ENCODE data around the gene VPS72.
A peak's percentile ranks its signal among the peaks of the same experiment; 100 is the strongest.

VPS72 gene

DNA sequence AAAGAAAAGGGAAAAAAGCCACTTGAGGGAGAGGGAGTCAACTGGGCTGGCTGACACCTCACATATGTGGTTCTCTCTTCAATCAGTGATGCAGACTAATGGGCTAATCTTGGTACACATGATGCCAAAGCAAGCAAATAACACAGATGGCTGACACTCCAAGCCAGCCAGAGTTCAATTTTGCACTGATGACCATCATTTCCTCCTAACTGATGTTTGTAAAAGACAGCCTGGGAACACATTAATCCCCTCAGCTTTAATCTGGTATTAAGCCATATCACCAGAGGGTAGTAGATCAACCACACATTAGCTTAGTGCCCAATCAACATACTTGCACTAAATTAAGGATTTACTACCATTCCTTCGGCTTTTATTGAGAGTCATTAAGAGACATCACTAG lies 2.8 kb downstream of the VPS72 start:
- no peak for DNase-seq (ENCODE audit: low read depth in 2 of 2)

DNA sequence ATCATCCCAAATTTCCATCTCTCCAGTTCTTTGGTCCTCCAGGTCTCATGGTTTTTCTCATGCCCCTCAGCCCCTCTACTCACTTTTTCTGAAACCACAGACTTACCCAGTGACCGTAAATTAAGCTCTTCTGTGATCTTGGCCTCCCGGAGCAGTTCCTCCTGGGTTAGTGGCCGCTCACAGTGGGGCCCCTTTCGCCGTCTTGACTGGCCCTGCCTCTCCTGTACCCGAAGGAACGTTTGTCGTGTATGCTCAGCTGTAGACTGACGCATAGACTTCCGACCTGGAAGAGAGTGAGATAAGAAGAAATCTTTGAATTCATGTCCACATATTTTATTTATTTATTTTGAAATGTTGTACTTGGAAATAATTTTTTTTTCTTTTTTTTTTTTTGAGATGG lies 5.8 kb downstream of the VPS72 start:
- no peak for DNase-seq (ENCODE audit: low read depth in 2 of 2)

DNA sequence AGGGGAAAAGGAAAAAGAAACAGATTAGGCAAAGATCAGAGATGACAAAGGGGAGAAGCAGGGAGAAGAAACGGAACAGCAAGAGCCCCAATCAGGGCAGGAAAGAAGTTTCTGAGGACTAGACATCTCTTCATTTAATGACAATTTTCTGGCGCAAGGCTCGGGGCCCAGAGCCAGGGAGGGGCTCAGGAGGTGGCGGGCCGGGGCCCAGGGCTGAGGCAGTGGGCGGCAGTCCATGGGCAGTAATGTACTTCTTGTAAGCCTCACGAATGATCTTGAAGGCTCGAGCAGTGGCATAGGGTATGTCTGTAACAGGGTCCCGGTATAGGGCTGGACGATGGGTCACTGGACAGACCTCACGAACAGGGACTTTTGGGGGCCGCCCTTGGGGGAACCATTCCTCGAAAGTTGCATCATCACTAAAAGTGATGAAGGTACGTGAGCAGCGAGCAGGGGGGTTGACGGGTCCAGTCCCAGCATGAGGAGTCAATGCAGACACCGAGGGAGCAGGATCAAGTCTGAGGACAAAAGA lies 13.4 kb downstream of the VPS72 start:
- no peak for DNase-seq (ENCODE audit: low read depth in 2 of 2)

DNA sequence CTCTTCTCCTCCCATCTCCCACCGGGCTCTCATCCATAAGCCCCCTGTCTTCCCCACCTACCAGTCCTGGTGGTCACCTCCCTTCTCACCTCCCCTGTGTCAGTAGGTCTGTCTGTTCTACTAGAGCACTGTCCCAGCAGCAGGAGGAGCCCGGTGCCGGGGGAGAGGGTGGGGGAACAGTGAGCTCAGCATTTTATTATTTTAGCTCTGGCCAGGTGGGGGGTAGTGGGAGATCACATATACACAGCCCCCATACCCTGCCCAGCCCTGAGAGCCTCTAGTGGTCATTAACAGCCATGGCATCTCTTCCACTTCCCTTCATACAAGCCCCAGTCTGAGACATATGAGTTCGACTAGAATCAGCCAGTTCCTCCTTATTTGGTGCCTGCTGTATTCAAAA lies 14.1 kb downstream of the VPS72 start, which contains the start of gene TMOD4:
Gene TMOD4 (minus strand): TSS at position 119 of the 400 bp plus-strand sequence. CDS start 1,106 bp downstream, outside the sequence.
- DNase-seq (ENCODE audit: low read depth in 2 of 2) = no peak

DNA sequence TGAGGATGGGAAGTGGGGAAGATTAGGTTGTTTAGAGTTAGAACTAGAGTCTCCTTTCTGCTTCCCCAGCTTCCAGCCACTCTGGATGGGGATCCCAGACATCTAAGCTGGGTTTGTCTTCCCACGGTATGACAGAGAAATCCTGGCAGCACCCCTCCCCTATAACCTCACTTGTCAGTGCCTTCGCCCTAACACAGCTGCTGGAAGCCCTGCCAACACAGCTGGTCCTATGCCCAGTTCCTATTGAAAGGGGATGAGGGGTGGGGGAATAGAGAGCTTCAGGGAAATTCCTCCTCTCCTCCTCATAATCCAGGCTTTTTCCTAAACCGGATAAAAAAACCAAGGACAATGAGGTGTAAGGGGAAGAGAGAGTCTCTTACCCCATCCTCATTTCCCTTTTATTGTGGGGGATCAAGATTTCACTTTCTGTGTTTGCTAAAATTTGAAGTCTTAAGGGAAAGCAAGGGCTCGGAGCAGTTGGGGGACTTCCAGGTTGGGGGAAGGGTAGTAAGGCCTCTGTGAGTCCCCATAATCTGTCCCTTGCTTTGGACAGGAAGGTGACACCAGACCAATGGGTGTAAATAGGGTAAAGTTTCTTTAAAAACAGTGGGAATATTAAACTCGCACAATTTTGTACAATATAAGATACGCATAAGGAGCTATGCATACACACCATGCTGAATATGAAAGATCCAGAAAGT lies 14.8 kb downstream of the VPS72 start:
- DNase-seq (ENCODE audit: low read depth in 2 of 2) = no peak

DNA sequence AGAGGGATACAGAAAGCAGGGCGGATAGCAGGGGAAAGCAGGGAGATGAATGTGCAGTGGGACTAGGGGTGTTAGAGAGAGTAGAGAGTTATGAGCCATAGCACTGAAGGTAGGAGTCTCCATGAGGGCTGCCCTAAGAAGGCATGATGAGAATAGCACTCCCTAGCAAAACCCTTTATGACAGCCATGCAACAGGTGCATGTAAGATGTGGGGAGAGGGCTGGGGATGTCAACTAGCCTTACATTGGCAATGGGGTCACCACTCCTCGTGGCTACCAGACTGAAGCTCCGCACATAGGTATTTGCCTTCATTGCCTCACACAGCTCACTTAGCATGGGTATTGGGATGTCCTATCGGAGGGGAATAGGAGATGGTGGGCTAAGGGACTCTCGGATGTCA lies 18.8 kb downstream of the VPS72 start:
- no peak for DNase-seq (ENCODE audit: low read depth in 2 of 2)

DNA sequence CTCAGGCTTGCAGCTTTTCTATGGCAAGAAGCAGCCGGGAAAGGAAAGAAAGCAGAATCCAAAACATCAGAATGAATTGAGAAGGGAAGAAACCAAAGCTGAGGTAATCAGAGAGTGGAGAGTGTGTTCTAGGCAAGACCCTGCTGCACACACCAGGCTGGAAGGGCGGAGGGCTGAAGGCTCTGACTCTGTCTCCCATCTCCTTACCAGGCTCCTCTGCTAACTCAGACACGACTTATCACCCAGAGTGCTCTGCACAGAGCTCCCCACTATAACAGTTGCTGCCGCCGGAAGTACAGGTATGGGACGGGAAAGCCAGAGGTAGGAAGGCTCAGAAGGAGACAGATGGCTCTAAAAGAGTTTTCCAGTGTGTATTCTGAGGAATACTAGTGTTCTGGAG lies 22.9 kb downstream of the VPS72 start:
- no peak for DNase-seq (ENCODE audit: low read depth in 2 of 2)

DNA sequence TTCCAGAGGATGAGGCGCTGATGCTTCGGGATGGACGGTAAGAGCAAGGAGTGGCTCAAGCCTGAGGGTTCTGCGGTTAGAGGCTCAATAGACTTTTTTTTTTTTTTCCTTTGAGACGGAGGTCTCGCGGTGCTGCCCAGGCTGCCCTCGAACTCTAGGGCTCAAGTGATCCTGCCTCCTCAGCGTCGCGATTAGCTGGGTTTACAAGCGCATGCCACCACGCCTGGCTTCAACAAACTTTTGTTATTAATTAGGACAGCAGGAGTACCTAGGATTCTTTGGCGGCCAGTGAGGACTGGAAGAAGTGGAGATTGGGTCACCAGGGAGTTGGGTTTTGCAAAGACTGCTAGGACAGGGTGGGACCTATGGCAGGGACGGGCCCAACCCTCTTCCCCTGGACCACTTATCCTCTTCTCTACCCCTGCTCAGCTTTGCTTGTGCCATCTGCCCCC lies 23.5 kb downstream of the VPS72 start:
- peak; percentile 14 to 27 for DNase-seq (ENCODE audit: low read depth in 2 of 2)

DNA sequence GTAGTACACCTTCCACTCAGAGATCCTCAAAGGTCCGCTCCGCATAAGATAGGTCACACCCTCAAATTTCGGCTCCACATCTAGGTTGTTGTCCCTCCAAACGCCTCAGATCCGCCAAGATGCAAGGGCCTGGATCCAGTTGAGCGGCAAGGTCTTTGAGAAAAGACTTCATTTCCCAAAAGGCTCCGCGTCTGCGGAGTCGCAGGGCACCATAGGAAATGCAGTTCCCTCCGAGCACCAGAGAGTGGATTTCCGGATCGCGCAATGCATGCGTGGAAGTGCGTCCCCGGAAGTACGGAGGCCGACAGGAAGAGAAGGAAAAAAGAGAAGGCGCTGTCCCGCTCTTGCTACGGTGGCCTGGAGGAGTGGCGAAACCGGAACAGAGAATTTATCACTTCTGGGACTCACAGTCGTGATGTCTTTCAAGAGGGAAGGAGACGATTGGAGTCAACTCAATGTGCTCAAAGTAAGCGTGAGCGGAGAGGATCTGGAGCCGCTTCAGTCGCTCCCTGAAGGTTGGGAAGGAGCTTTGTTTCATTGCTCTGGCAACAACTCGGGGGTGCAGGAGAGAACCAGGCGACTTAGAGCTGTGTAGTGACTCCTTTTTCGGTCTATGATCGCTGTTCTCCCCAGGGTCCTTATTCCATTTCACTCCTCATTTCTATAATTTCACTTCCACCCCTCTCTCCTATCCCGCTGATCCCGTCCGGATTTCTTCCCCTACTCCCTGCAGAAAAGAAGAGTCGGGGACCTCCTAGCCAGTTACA lies 24.1 kb downstream of the VPS72 start, which contains the start of the genes LYSMD1 and SCNM1:
Gene LYSMD1 (minus strand): TSS at position 165 of the 767 bp plus-strand sequence. CDS start 644 bp downstream, outside the sequence.
Gene SCNM1 (plus strand): TSS at position 407 of the 767 bp plus-strand sequence. CDS start 9 bp downstream, at position 416.
- peak; percentile 99 for DNase-seq (ENCODE audit: low read depth in 2 of 2)

DNA sequence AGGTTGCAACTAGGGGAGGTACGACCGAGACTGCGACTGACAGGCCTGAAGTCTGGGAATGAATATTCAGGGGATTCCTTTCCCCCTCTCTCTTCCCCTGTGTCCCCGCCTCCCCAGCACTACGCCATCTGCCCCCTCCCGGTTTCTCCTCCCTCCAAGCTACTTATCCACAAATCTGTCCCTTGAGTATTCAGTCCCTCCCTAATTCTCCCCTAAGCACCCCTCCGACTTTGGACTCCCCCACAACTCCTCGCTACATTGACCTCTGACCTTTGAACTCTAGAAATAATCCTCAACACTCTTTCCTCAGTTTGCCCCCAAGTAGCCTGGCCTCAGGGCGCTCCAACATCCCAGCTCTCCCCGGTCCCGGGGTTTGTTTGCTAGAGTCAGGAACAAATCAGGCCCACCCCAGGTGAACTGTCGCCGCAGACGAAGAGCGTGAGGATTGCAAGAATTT lies 24.7 kb downstream of the VPS72 start:
- DNase-seq (ENCODE audit: low read depth in 2 of 2) = peak; percentile 30 to 36

DNA sequence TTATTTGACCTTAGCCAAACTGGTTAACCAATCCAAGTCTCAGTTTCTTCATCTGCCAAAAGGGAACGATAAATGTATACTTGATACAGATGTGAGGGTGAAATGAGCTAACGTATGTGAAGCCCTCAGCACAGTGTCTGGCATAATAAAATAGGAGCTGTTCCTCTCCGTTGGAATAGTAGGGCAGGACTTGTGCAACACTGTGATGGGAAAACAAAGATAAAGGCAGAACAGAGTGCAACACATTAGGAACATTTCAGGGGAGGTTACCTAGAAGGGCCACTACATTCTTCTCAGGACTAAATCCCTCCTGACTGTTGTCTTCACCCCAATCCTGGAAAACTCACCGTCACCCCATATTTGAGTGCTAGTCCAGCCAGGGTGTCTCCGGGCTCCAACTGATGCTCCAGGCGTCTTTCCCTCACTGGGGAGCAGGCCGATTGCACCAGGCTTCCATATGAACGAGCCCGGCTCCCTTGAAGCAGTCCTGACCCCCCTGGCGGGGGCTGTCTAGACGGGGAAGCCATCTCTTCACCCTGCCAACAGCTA lies 25.2 kb downstream of the VPS72 start:
- DNase-seq (ENCODE audit: low read depth in 2 of 2) = no peak

DNA sequence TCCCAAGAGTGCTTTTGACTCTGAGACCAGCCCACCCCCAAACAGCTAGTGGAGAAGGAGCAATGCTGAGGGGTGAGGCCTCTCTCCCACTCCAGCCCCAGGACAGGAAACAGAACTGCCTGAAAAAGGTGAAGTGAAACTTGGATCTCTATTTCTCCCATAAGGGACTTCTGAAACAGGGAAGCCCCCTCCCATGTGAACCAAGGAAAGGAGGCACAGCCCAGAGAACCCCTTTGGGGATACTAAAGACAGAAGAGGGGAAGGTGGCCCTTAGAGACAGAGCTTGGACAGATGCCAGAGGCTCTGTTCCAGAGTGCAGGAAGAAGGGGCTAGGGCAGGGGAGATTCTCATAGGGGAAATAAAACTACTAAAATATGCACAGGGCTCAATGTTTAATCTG lies 30.6 kb downstream of the VPS72 start:
- no peak for DNase-seq (ENCODE audit: low read depth in 2 of 2)

DNA sequence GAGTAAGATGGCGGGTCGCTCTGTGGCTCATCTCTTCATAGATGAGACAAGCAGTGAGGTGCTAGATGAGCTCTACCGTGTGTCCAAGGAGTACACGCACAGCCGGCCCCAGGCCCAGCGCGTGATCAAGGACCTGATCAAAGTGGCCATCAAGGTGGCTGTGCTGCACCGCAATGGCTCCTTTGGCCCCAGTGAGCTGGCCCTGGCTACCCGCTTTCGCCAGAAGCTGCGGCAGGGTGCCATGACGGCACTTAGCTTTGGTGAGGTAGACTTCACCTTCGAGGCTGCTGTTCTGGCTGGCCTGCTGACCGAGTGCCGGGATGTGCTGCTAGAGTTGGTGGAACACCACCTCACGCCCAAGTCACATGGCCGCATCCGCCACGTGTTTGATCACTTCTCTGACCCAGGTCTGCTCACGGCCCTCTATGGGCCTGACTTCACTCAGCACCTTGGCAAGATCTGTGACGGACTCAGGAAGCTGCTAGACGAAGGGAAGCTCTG lies 31.2 kb downstream of the VPS72 start:
- DNase-seq (ENCODE audit: low read depth in 2 of 2) = no peak

DNA sequence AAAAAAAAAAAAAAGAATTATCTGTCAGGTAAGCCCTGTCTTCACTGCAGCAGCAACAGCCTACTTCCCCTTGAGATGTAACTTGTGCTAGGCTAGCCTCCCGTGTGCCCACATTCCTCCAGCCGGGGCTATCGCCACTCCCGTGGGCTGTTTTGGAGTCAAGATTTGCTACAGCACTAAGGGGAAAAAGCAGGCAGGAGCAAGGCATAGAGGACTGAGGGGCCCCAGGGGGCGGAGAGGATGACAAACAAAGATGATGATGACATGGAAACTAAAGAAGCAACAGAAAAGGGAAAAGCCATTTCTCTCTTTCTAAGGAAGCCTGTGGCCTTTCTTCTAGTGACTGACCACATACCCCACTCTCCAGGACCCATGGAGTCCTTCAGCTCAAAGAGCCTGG lies 31.7 kb downstream of the VPS72 start:
- DNase-seq (ENCODE audit: low read depth in 2 of 2) = no peak

DNA sequence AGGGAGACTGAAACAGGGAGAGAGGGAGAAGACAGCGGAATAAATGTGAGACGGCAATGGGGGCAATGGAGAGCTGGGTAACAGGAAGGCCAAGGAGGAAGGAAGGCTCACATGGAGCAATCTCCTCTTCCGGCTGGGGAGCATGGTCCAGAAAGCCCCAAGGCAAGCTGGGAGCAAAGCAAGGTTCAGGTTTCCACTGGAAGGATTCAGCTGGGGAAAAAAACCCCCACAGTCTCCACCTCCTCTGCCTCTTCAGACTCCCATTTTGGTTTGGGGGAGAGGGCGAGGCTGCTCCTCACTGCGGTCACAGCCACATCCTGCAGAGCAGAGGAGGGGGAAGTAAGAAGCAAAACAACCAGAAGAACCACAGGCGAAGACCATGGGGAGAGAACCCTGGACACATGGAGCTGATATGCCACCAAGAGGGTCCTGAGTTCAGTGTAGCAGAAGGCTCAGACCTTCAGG lies 32.9 kb downstream of the VPS72 start:
- no peak for DNase-seq (ENCODE audit: low read depth in 2 of 2)

DNA sequence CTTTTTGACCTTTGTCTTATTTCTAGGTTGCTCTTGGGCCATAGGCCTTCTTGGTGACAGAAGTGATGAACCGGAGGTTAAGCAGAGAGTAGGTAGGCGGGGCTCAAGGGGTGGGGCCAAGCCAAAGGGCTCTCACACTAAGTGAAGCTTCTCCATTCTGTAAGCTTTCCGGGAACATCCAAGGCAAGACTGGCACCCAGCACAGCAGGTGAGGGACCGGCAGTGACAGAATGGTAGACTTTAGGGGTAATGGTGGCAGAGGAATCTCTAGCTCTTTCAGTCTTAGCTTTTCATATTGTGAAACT lies 33.5 kb downstream of the VPS72 start, which contains the start of gene TNFAIP8L2:
Gene TNFAIP8L2 (plus strand): TSS at position 135 of the 305 bp plus-strand sequence. CDS start 2,049 bp downstream, outside the sequence.
- no peak for DNase-seq (ENCODE audit: low read depth in 2 of 2)

DNA sequence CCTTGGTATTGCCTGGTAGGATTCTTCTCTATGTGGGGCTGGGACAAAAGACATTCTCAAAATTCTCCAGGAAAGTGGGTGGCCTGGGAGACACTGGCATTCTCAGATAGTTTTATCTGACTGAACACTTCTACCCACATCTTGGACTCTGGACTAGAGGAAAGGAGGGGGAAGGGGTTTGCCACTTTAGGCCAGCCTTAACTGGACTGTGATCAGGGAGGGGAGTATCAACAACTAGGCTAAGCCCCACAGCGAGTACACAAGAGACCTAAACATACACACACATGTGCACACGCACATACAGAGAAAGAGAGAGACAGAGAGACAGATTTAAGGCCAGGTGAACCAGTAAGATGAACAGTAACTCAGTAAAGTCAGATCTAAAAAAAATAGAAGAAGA lies 42.3 kb downstream of the VPS72 start:
- DNase-seq (ENCODE audit: low read depth in 2 of 2) = no peak

DNA sequence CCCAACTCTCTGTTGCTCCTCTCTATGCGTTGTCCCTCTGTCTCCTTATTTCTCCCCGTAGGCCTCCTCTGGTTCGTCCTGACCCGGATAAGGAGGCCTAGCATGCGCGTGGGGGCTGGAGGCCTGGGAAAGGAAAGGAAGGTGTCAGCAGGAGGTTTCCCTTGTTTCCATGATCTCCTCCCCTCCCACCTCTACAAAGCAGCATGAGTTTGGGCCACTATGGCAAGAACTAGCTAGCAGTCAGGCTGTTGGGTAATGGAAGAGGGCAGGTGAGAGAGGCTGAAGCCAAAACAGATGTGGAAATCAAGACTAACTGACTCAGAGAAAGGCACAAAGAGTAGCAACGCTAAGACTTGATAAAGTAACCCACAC lies 42.9 kb downstream of the VPS72 start:
- no peak for DNase-seq (ENCODE audit: low read depth in 2 of 2)

DNA sequence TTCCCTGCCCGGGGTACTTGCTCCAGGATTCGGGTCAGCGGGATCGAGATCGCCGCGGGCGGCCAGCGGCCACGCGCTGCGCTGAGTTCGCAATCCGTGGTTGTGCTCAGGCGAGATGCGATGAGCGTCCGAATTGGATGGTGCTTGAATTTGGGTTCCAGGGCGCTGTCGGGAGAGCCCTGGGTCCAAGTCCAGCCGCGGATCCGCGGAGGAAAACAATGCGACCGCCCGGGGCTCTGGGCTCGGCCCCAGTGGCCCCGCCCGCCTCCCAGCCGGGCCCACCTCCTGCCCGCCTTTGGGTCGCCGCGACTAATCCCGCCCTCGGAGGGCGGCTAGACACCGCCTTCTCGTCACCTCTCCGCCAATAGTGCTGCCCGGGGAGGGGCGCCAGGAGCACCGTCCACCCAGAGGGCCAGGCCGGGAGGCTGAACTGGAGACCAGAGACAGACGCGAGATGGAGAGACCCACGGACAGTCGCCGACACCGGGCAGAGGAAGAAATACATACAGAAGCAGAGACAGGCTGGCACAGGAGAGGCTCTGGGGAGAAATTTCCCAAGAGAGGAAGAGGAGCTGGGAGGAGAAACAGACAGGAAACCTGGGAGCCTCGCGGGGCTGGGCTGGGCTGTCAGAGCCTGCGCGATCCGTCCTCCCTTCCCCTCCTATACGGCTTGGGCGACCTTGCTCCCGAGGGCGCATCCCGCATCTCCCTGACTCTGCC lies 43.4 kb downstream of the VPS72 start, which contains the start of gene SEMA6C:
Gene SEMA6C (minus strand): TSS at position 220 of the 720 bp plus-strand sequence. CDS start 4,010 bp downstream, outside the sequence.
- DNase-seq (ENCODE audit: low read depth in 2 of 2) = peak; percentile 68 to 72

DNA sequence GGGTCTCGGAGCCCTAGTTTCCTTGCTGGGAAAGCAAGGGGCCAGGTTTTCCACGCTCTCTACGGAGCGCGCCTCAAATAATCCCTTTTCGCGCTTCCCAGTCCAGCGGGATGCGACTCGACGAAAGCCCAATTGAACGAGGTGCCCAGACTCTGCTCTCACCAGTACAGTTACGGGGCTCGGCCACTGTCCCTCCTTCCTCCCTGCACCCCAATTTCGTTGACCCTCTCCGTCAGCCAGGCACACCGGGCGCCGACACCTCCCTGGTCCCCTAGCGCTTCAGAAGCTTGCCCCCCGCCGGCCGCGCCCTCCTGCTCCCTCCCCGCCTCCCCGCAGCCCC lies 44.0 kb downstream of the VPS72 start:
- DNase-seq (ENCODE audit: low read depth in 2 of 2) = no peak
